DND-41 (cell line): ENCODE results near the gene TSNAXIP1.
A peak's percentile ranks its signal among the peaks of the same experiment; 100 is the strongest.

ENCODE experiments used
- ATAC-seq: fragments of 200-7000 bp; cut with Tn5 transposase; 3 replicates; pipeline ENCODE4 v1.9.1; 2021; ENCODE audit warnings: low read depth; ENCODE audit not compliant: insufficient read depth
- DNase-seq: peaks from one replicate; pipeline ENCODE4 v3.0.0-alpha.2; 2020
- H2AFZ ChIP-seq: 2 replicates; pipeline ENCODE4 v1.6.0; 2012; ENCODE audit warnings: low read depth, low read length
- H3K27ac ChIP-seq: 2 replicates; pipeline ENCODE4 v1.5.1; 2012; ENCODE audit warnings: low read length, inconsistent platforms
- H3K27me3 ChIP-seq: fragments of 200-600 bp; sonication (generic); 2 replicates; pipeline ENCODE4 v1.6.0; 2012; ENCODE audit warnings: low read length, mild to moderate bottlenecking, inconsistent platforms; ENCODE audit not compliant: insufficient read depth, poor library complexity
- H3K36me3 ChIP-seq: 2 replicates; pipeline ENCODE4 v1.5.1; 2012; ENCODE audit warnings: low read length, inconsistent platforms; ENCODE audit not compliant: insufficient read depth
- H3K4me1 ChIP-seq: 2 replicates; pipeline ENCODE4 v1.5.1; 2012; ENCODE audit warnings: mild to moderate bottlenecking, low read length; ENCODE audit not compliant: insufficient read depth
- H3K4me2 ChIP-seq: 2 replicates; pipeline ENCODE4 v1.6.0; 2012; ENCODE audit warnings: mild to moderate bottlenecking, moderate library complexity, low read length, inconsistent platforms; ENCODE audit not compliant: insufficient read depth
- H3K4me3 ChIP-seq, 2 experiments: fragments of 200-600 bp in 1 of 2; shearing (Covaris generic) in 1 of 2; 2 replicates each; pipeline ENCODE4 v1.5.1; 2012 to 2016; ENCODE audit warnings: inconsistent platforms in 2 of 2, low read length in 2 of 2, mild to moderate bottlenecking in 2 of 2, low read depth in 1 of 2, moderate library complexity in 1 of 2
- H3K79me2 ChIP-seq: 2 replicates; pipeline ENCODE4 v1.6.0; 2012; ENCODE audit warnings: low read length, inconsistent platforms; ENCODE audit not compliant: insufficient read depth
- H3K9ac ChIP-seq: 2 replicates; pipeline ENCODE4 v1.6.0; 2012; ENCODE audit warnings: low read depth, mild to moderate bottlenecking, inconsistent platforms, low read length, moderate library complexity
- H3K9me3 ChIP-seq: 2 replicates; pipeline ENCODE4 v1.5.1; 2012; ENCODE audit warnings: low read length, moderate library complexity, mild to moderate bottlenecking, inconsistent platforms; ENCODE audit not compliant: insufficient read depth, severe bottlenecking
- H4K20me1 ChIP-seq: 2 replicates; pipeline ENCODE4 v1.6.0; 2012; ENCODE audit warnings: low read length; ENCODE audit not compliant: insufficient read depth
- CTCF ChIP-seq: IDR thresholded peaks from 2 replicates; pipeline ENCODE4 v1.5.1; 2012; ENCODE audit warnings: borderline replicate concordance, low read length, moderate library complexity, mild to moderate bottlenecking; ENCODE audit not compliant: poor library complexity, severe bottlenecking; ENCODE audit errors: extremely low read depth
- EZH2 ChIP-seq: IDR thresholded peaks from 3 replicates; pipeline ENCODE4 v1.6.1; 2012; ENCODE audit warnings: borderline replicate concordance, low read depth, mild to moderate bottlenecking, moderate library complexity, low read length, inconsistent platforms; ENCODE audit not compliant: severe bottlenecking

TSNAXIP1 gene, protein sequence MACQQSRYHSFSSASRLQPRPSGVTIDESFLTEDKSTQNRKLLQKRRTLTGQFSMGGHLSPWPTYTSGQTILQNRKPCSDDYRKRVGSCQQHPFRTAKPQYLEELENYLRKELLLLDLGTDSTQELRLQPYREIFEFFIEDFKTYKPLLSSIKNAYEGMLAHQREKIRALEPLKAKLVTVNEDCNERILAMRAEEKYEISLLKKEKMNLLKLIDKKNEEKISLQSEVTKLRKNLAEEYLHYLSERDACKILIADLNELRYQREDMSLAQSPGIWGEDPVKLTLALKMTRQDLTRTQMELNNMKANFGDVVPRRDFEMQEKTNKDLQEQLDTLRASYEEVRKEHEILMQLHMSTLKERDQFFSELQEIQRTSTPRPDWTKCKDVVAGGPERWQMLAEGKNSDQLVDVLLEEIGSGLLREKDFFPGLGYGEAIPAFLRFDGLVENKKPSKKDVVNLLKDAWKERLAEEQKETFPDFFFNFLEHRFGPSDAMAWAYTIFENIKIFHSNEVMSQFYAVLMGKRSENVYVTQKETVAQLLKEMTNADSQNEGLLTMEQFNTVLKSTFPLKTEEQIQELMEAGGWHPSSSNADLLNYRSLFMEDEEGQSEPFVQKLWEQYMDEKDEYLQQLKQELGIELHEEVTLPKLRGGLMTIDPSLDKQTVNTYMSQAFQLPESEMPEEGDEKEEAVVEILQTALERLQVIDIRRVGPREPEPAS

GRCh38 chr16:67806428-67807147, at the start of gene TSNAXIP1, which contains the start of gene RANBP10:
TSS of gene TSNAXIP1 (plus strand) at chr16:67806889. CDS start at chr16:67807150, 261 bp downstream.
TSS of gene RANBP10 (minus strand) at chr16:67806560. CDS start at chr16:67806536, 24 bp downstream.
- peak within 1 kb of the TSS; percentile 86 to 91 for H3K4me3 ChIP-seq
- H4K20me1 ChIP-seq, result no peaks in the 10 kb centered on the region; the same call in 1 of the 2 replicates
- peak within 1 kb of the TSS; percentile 92 for H3K4me2 ChIP-seq
- peak within 1 kb of the TSS; percentile 82 for H2AFZ ChIP-seq
- H3K9ac ChIP-seq, result peak within 1 kb of the TSS; percentile 78
- ATAC-seq (peak; percentile 96), DNase-seq (peak; percentile 98)
- no peaks in the 10 kb centered on the region for H3K27me3 ChIP-seq
- H3K4me1 ChIP-seq, result peaks cover 36% of the 10 kb centered on the region
- TF ChIP-seq EZH2 (no peak), CTCF (no peak)
- H3K27ac ChIP-seq, result peak within 1 kb of the TSS; percentile 74
- H3K36me3 ChIP-seq, result peaks cover 28% of the 10 kb centered on the region
- H3K9me3 ChIP-seq, result no peaks in the 10 kb centered on the region
- peaks cover 44% of the 10 kb centered on the region for H3K79me2 ChIP-seq

DNA sequence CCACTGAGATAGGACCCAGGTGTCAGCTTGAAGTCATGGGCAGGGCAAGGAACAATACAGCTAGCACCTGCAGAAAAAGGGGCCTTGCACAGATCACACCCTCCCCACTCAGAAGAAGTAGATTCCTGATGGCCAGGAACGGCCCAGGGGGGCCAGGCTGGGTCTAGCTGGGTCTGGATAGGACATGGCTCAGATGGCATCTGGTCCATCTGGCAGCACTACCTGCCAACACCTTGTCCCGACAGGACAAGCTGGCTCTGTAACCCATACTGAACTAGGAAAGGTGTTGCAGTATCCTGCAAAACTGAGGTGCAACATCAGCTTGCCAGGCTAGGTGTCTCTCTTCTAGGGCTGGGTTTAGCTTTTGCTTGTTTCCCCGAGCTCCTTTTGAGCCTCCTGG, 48.7 kb upstream of the TSNAXIP1 start:
- H3K4me2 ChIP-seq, result no peak overlapping the region
- H3K27me3 ChIP-seq, result no peaks in the 10 kb centered on the region
- H3K79me2 ChIP-seq, result peaks cover 7% of the 10 kb centered on the region
- no peak overlapping the region for H3K27ac ChIP-seq
- DNase-seq, result no peak
- no peak overlapping the region for H2AFZ ChIP-seq
- H4K20me1 ChIP-seq, result peaks cover 43% of the 10 kb centered on the region
- no peak for ATAC-seq
- no peaks in the 10 kb centered on the region for H3K4me1 ChIP-seq
- H3K9ac ChIP-seq, result no peak overlapping the region
- H3K9me3 ChIP-seq, result no peaks in the 10 kb centered on the region
- H3K4me3 ChIP-seq, result no peak overlapping the region
- no peak for TF ChIP-seq CTCF
- TF ChIP-seq EZH2, result no peak
- peaks cover 23% of the 10 kb centered on the region for H3K36me3 ChIP-seq

- no peaks in the 10 kb centered on the region for H3K9me3 ChIP-seq
- H4K20me1 ChIP-seq, result peaks cover 43% of the 10 kb centered on the region
- H3K36me3 ChIP-seq, result peaks cover 23% of the 10 kb centered on the region
- H3K4me3 ChIP-seq, result no peak overlapping the region
- DNase-seq (no peak), ATAC-seq (no peak)
- H3K4me1 ChIP-seq, result no peaks in the 10 kb centered on the region
- peaks cover 7% of the 10 kb centered on the region for H3K79me2 ChIP-seq
- H2AFZ ChIP-seq, result no peak overlapping the region
- H3K27me3 ChIP-seq, result no peaks in the 10 kb centered on the region
- no peak overlapping the region for H3K27ac ChIP-seq
- TF ChIP-seq EZH2 (no peak), CTCF (no peak)
- no peak overlapping the region for H3K4me2 ChIP-seq
- H3K9ac ChIP-seq, result no peak overlapping the region
Measured at GRCh38 chr16:67758966-67759365, 47.7 kb upstream of the TSNAXIP1 start.
